ENCODE measurements around the gene TOR4A. TPM values are rescaled to one million over a fixed set of nuclear protein-coding genes. Genes with fewer than 3 reads are reported as not detected.
A peak's percentile ranks its signal among the peaks of the same experiment; 100 is the strongest.

The TOR4A gene
- total RNA-seq, 1 donor from 2014 or later, result 9.2 TPM

GRCh38 chr9:137270929-137271695, 6.4 kb upstream of the TOR4A start:
- DNase-seq (ENCODE audit: low spot score), result no peak

GRCh38 chr9:137271696-137272076, 5.8 kb upstream of the TOR4A start:
- no peak for DNase-seq (ENCODE audit: low spot score)

- DNase-seq (ENCODE audit: low spot score), result no peak
Measured at GRCh38 chr9:137272241-137273094, 5.1 kb upstream of the TOR4A start.

- DNase-seq (ENCODE audit: low spot score), result no peak
Measured at GRCh38 chr9:137273095-137273490, 4.4 kb upstream of the TOR4A start.

GRCh38 chr9:137273611-137274320, 3.8 kb upstream of the TOR4A start:
- DNase-seq (ENCODE audit: low spot score), result no peak

GRCh38 chr9:137275203-137275587, 2.3 kb upstream of the TOR4A start:
- no peak for DNase-seq (ENCODE audit: low spot score)

- no peak for DNase-seq (ENCODE audit: low spot score)
Measured at GRCh38 chr9:137275588-137276472, 1.7 kb upstream of the TOR4A start.

- DNase-seq (ENCODE audit: low spot score), result no peak
Measured at GRCh38 chr9:137276473-137277328, 825 bp upstream of the TOR4A start.

- DNase-seq (ENCODE audit: low spot score), result peak; percentile 90
Measured at GRCh38 chr9:137278061-137278701, 655 bp downstream of the TOR4A start.

GRCh38 chr9:137278721-137279711, 1.5 kb downstream of the TOR4A start:
- DNase-seq (ENCODE audit: low spot score), result peak; percentile 89

GRCh38 chr9:137279741-137280473, 2.4 kb downstream of the TOR4A start:
- no peak for DNase-seq (ENCODE audit: low spot score)

GRCh38 chr9:137280474-137281344, 3.2 kb downstream of the TOR4A start:
- DNase-seq (ENCODE audit: low spot score), result no peak

GRCh38 chr9:137281345-137282116, 4.0 kb downstream of the TOR4A start:
- no peak for DNase-seq (ENCODE audit: low spot score)

GRCh38 chr9:137286975-137287383, 9.5 kb downstream of the TOR4A start:
- no peak for DNase-seq (ENCODE audit: low spot score)

GRCh38 chr9:137293094-137293481, 15.6 kb downstream of the TOR4A start:
- DNase-seq (ENCODE audit: low spot score), result no peak

Measured in mesenteric fat pad (tissue), 1 donor.